ENCODE results near the gene ERVMER34-1.

Gene ERVMER34-1

DNA sequence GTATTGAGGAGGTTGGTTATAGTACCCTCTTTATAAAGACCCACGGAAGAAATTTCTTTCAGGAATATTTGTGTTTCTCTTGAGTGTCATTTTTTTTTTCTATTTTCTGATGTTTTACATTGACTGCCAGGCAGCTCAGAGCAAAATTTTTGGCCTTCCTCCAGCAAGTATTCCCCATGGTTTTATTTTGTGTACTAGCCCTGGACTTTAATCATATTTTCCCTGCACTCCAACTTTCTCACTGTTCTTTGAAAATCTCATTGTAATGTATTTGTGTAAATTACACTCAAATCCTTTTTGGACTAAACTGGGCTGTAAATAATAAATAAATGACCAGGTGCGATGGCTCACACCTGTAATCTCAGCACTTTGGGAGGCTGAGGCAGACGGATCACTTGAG, 46.6 kb downstream of the ERVMER34-1 start:
- no peak overlapping the region for H2AFZ ChIP-seq
- H3K4me3 ChIP-seq (ENCODE audit: low read depth, low read length): no peak overlapping the region
- TF ChIP-seq CTCF (IDR thresholded peaks at IDR 0.05): no peak

DNA sequence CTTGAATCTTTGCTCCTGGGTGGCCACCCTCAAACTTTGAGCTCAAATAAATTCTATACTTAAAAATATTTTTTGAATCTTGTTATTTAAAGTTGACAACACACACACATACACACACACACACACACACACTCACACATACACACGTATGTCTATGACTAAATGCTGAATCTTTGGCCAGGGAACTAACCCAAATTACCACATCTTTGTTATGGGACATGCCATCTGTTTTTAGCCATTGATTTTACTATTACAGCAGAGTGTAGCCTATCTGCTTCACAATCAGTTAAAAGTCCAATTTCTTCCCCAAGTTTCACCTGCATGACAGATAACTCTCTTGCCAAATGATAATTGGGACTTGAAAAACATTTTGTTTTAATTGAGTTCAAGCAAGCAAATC, 47.1 kb downstream of the ERVMER34-1 start:
- Histone ChIP-seq H3K4me3 (ENCODE audit: low read depth, low read length) (no peak overlapping the region), H3K79me2 (no peaks in the 10 kb centered on the region), H3K27ac (no peak overlapping the region), H2AFZ (no peak overlapping the region), H3K4me1 (no peaks in the 10 kb centered on the region), H3K36me3 (ENCODE audit: control insufficient read depth, insufficient read depth, low read length) (no peaks in the 10 kb centered on the region), H3K9me3 (ENCODE audit: control insufficient read depth, low read length) (no peaks in the 10 kb centered on the region), H3K4me2 (ENCODE audit: low read length) (no peak overlapping the region), H3K9ac (no peak overlapping the region), H3K27me3 (ENCODE audit: control insufficient read depth, insufficient read depth, low read length) (no peaks in the 10 kb centered on the region)
- TF ChIP-seq CTCF (IDR thresholded peaks at IDR 0.05): no peak

More for the DNA sequence above, 46.6 kb downstream of the ERVMER34-1 start:
- Histone ChIP-seq H3K27ac (no peak overlapping the region), H3K9ac (no peak overlapping the region), H3K4me2 (ENCODE audit: low read length) (no peak overlapping the region), H3K4me1 (no peaks in the 10 kb centered on the region), H3K27me3 (ENCODE audit: control insufficient read depth, insufficient read depth, low read length) (no peaks in the 10 kb centered on the region), H3K9me3 (ENCODE audit: control insufficient read depth, low read length) (no peaks in the 10 kb centered on the region), H3K36me3 (ENCODE audit: control insufficient read depth, insufficient read depth, low read length) (no peaks in the 10 kb centered on the region), H3K79me2 (no peaks in the 10 kb centered on the region)

GRCh38 chr4:52701207-52701606, 50.0 kb downstream of the ERVMER34-1 start:
- TF ChIP-seq CTCF (IDR thresholded peaks at IDR 0.05): no peak
- Histone ChIP-seq H3K4me2 (ENCODE audit: low read length) (no peak overlapping the region), H3K4me1 (no peaks in the 10 kb centered on the region), H3K4me3 (ENCODE audit: low read depth, low read length) (no peak overlapping the region), H3K27ac (no peak overlapping the region), H3K9ac (no peak overlapping the region), H3K79me2 (no peaks in the 10 kb centered on the region), H3K9me3 (ENCODE audit: control insufficient read depth, low read length) (no peaks in the 10 kb centered on the region), H3K27me3 (ENCODE audit: control insufficient read depth, insufficient read depth, low read length) (no peaks in the 10 kb centered on the region), H2AFZ (no peak overlapping the region), H3K36me3 (ENCODE audit: control insufficient read depth, insufficient read depth, low read length) (no peaks in the 10 kb centered on the region)

DNA sequence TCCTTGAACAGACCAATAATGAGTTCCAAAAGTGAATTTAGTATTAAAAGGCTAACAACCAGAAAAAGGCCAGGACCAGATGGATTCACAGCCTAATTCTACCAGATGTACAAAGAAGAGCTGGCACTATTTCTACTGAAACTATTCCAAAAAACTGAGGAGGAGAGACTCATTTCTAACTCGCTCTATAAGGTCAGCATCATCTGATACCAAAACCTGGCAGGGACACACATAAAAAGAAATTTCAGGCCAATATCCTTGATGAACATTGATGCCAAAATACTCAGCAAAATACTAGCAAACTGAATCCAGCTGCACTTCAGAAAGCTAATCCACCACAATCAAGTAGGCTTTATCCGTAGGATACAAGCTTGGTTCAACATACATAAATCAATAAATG, 56.3 kb downstream of the ERVMER34-1 start:
- no peak overlapping the region for H2AFZ ChIP-seq
- no peaks in the 10 kb centered on the region for H3K9me3 ChIP-seq (ENCODE audit: control insufficient read depth, low read length)
- H3K4me3 ChIP-seq (ENCODE audit: low read depth, low read length): no peak overlapping the region
- H3K36me3 ChIP-seq (ENCODE audit: control insufficient read depth, insufficient read depth, low read length): no peaks in the 10 kb centered on the region
- no peaks in the 10 kb centered on the region for H3K79me2 ChIP-seq
- H3K4me2 ChIP-seq (ENCODE audit: low read length): no peak overlapping the region
- no peak overlapping the region for H3K9ac ChIP-seq
- no peaks in the 10 kb centered on the region for H3K4me1 ChIP-seq
- no peak overlapping the region for H3K27ac ChIP-seq
- H3K27me3 ChIP-seq (ENCODE audit: control insufficient read depth, insufficient read depth, low read length): no peaks in the 10 kb centered on the region
- TF ChIP-seq CTCF (IDR thresholded peaks at IDR 0.05): no peak

- Histone ChIP-seq H3K27ac (no peak overlapping the region), H3K4me3 (ENCODE audit: low read depth, low read length) (no peak overlapping the region)
- no peak for TF ChIP-seq CTCF (IDR thresholded peaks at IDR 0.05)
Observed at GRCh38 chr4:52693492-52693891, 57.7 kb downstream of the ERVMER34-1 start.

More at GRCh38 chr4:52693492-52693891, 57.7 kb downstream of the ERVMER34-1 start:
- H2AFZ ChIP-seq: no peak overlapping the region
- no peaks in the 10 kb centered on the region for H3K79me2 ChIP-seq
- H3K27me3 ChIP-seq (ENCODE audit: control insufficient read depth, insufficient read depth, low read length): no peaks in the 10 kb centered on the region
- H3K9ac ChIP-seq: no peak overlapping the region
- no peaks in the 10 kb centered on the region for H3K9me3 ChIP-seq (ENCODE audit: control insufficient read depth, low read length)
- H3K36me3 ChIP-seq (ENCODE audit: control insufficient read depth, insufficient read depth, low read length): no peaks in the 10 kb centered on the region
- H3K4me1 ChIP-seq: no peaks in the 10 kb centered on the region
- no peak overlapping the region for H3K4me2 ChIP-seq (ENCODE audit: low read length)
